Ovary (tissue), 9 donors: ENCODE results near the gene THSD4. TPM values are rescaled to one million over a fixed set of nuclear protein-coding genes. Genes with fewer than 3 reads are reported as not detected.

Source experiments
- DNase-seq, 5 donors: peaks; one replicate each; pipeline ENCODE4 v3.0.0-alpha.2; 2019 to 2020
- H3K27ac ChIP-seq, 2 donors: fragments of 200-600 bp; one replicate each; pipeline versions ENCODE4 v1.5.1 to v1.8.0; 2019 to 2022
- H3K27me3 ChIP-seq: fragments of 200-600 bp; one replicate; pipeline ENCODE4 v1.8.0; 2022
- H3K36me3 ChIP-seq: fragments of 200-600 bp; sonication (generic); one replicate; pipeline ENCODE4 v1.5.1; 2019
- H3K4me1 ChIP-seq: one replicate; pipeline ENCODE4 v1.8.1; 2013; ENCODE audit warnings: mild to moderate bottlenecking, moderate library complexity; ENCODE audit not compliant: insufficient read depth
- H3K4me3 ChIP-seq: fragments of 200-600 bp; sonication (generic); one replicate; pipeline ENCODE4 v1.5.1; 2017
- H3K9me3 ChIP-seq, 2 donors: fragments of 200-600 bp in 1 of 2; sonication (generic) in 1 of 2; one replicate each; pipeline versions ENCODE4 v1.5.1 to v1.8.1; 2013 to 2019; ENCODE audit warnings: mild to moderate bottlenecking in 1 of 2, moderate library complexity in 1 of 2
- CTCF ChIP-seq, 3 donors: fragments of 450-650 bp in 2 of 3; fragments of 200-600 bp in 1 of 3; IDR thresholded peaks; one replicate each; pipeline versions ENCODE4 v1.5.1 to v1.8.0; 2016 to 2022; ENCODE audit warnings: antibody characterized with exemption in 3 of 3, mild to moderate bottlenecking in 1 of 3
- EP300 ChIP-seq: sonication (generic); formaldehyde crosslinking; IDR thresholded peaks from one replicate; pipeline ENCODE4 v1.6.1; 2017; ENCODE audit warnings: antibody characterized with exemption
- POLR2A ChIP-seq: fragments of 450-650 bp; IDR thresholded peaks from one replicate; pipeline ENCODE4 v1.6.1; 2017; ENCODE audit warnings: antibody characterized with exemption, mild to moderate bottlenecking, moderate library complexity
- WGBS, 3 donors: extraction: QIAGEN DNeasy Blood & Tissue Kit in 1 of 3; methylation state at CpG; one replicate each; pipeline versions ENCODE4 v1.1.5 to v1.1.7; 2013 to 2017; 5-methylcytosine and 5-hydroxymethylcytosine counted together
- intact Hi-C, 4 donors: fragments of 100-400 bp; cut with DNase I; formaldehyde crosslinking; loops; one replicate each; pipeline versions ENCODE4 v1.11.0 to v1.15.1; 2022 to 2023
- polyA plus RNA-seq, 2 donors: library from polyadenylated mRNA; stranded (reverse); fragments of 200-250 nt in 1 of 2; fragments of 350-450 nt in 1 of 2; fragmentation: Illumina TruSeq in 1 of 2; extraction: RNeasy Lipid Tissue Mini Kit (QIAGEN cat#74804) in 1 of 2; gene quantifications; one replicate each; pipeline ENCODE4 v1.2.3, GENCODE V29; 2013 to 2014
- total RNA-seq, 7 donors: library from RNA; depleted of rRNA in 2 of 7; stranded (reverse); fragments of >200 nt in 2 of 7; fragmentation: NEBNext Ultra II Directional in 3 of 7; extraction: Animal tissue kit (Norgen Biotek cat#: 25700) in 3 of 7; gene quantifications; one replicate each; pipeline versions ENCODE4 v1.1.0 to v1.2.4, GENCODE V29; 2016 to 2023
- donor health status: DM: no; HTN: no; CAD: no; lungs with moderate emphysema.
- donor health status: DM: no; HTN: no; CAD: no.
- donor health status: Bipolar disorder and iron deficiency.
- donor health status: DM: yes; HTN: yes; CAD: no.
- donor health status: DM: no; HTN: no; CAD: no.
- donor health status: DM: yes; HTN: yes; CAD: no.

THSD4 gene
- total and polyA plus RNA-seq, 9 donors, result 3.2 to 53.4 (median 13.5) TPM

DNA sequence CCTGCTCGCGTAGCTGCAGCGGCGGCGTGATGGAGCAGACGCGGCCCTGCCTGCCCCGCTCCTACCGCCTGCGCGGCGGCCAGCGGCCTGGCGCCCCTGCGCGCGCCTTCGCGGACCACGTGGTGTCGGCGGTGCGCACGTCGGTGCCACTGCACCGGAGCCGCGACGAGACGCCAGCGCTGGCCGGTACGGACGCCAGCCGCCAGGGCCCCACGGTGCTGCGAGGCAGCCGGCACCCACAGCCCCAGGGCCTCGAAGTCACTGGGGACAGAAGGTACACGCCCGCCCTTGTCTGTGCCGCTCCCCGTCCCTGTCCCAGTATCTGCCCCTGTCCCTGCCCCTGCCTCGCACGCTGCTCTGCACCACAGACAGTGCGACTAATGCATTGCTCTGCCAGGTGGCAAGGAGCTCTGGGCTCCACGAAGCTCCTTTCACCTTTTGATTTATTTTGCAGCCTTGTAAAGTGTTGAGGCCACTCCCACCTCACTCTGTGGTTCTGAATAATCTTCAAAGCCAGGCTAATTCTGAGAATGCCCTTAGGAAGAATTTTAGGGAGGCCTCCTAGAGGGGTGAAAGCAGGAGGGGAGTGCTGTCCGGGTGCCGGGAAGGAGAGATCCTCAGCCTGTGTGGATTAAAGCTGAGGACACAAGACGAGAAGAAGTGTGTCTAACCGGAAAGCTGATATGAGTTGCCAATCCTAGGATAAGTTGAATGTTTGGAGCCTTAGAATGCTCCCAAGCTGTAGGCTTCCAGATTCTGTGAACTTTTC is 100.0 kb downstream of the THSD4 start:
- 25 to 47% (median 39%) methylated on average over 47 to 51 of the region's 51 CpGs for WGBS, 3 donors
- no peaks in the 10 kb centered on the region for H3K9me3 ChIP-seq
- H3K27ac ChIP-seq, result no peak overlapping the region
- TF ChIP-seq EP300 (no peak), CTCF (IDR thresholded peaks at IDR 0.05) (no peak), POLR2A (no peak)
- no peaks in the 10 kb centered on the region for H3K27me3 ChIP-seq
- no peaks in the 10 kb centered on the region for H3K4me1 ChIP-seq
- no peak overlapping the region for H3K4me3 ChIP-seq
- H3K36me3 ChIP-seq, result no peaks in the 10 kb centered on the region
- no peak for DNase-seq
- intact Hi-C loops, result no loop called here

GRCh38 chr15:71218272-71218805 is 103.1 kb downstream of the THSD4 start:
- TF ChIP-seq POLR2A, result no peak
- TF ChIP-seq CTCF (IDR thresholded peaks at IDR 0.05), result no peak
- TF ChIP-seq EP300, result no peak
- Histone ChIP-seq H3K9me3 (no peaks in the 10 kb centered on the region), H3K4me1 (no peaks in the 10 kb centered on the region), H3K4me3 (no peak overlapping the region), H3K36me3 (no peaks in the 10 kb centered on the region), H3K27ac (no peak overlapping the region), H3K27me3 (no peaks in the 10 kb centered on the region)
- WGBS, 3 donors, result 74 to 86% (median 86%) methylated on average over 5 of the region's 5 CpGs
- no peak for DNase-seq
- intact Hi-C loops, result no loop called here

GRCh38 chr15:71219101-71219500 is 103.8 kb downstream of the THSD4 start:
- Histone ChIP-seq H3K36me3 (no peaks in the 10 kb centered on the region), H3K9me3 (no peaks in the 10 kb centered on the region), H3K27ac (no peak overlapping the region), H3K27me3 (no peaks in the 10 kb centered on the region), H3K4me3 (no peak overlapping the region), H3K4me1 (no peaks in the 10 kb centered on the region)
- 79 to 92% (median 86%) methylated on average over 4 of the region's 4 CpGs for WGBS, 3 donors
- TF ChIP-seq EP300 (no peak), CTCF (IDR thresholded peaks at IDR 0.05) (no peak), POLR2A (no peak)
- intact Hi-C loops, result no loop called here
- DNase-seq, result no peak

GRCh38 chr15:71219645-71220044 is 104.4 kb downstream of the THSD4 start:
- no peaks in the 10 kb centered on the region for H3K36me3 ChIP-seq
- no peaks in the 10 kb centered on the region for H3K4me1 ChIP-seq
- no peaks in the 10 kb centered on the region for H3K27me3 ChIP-seq
- no peaks in the 10 kb centered on the region for H3K9me3 ChIP-seq
- TF ChIP-seq POLR2A (no peak), CTCF (IDR thresholded peaks at IDR 0.05) (no peak), EP300 (no peak)
- no peak overlapping the region for H3K27ac ChIP-seq
- H3K4me3 ChIP-seq, result no peak overlapping the region
- DNase-seq, result no peak
- intact Hi-C loops, result no loop called here
- 38 to 62% (median 60%) methylated on average over 2 of the region's 2 CpGs for WGBS, 3 donors
